Prostate gland (tissue), 2 donors: ENCODE measurements around the gene VRK3.

ENCODE experiments used
- CTCF ChIP-seq, 4 experiments: fragments of 200-600 bp in 2 of 4; fragments of 450-650 bp in 2 of 4; sonication (generic) in 2 of 4; IDR thresholded peaks; 1 replicate in 3 of 4; 2 replicates in 1 of 4; pipeline ENCODE4 v1.5.1; 2016 to 2019; ENCODE audit warnings: antibody characterized with exemption in 4 of 4, mild to moderate bottlenecking in 2 of 4, moderate library complexity in 2 of 4
- POLR2A ChIP-seq: fragments of 450-650 bp; IDR thresholded peaks from one replicate; pipeline ENCODE4 v1.6.1; 2016; ENCODE audit warnings: antibody characterized with exemption, mild to moderate bottlenecking

GRCh38 chr19:50003810-50004419, 21.3 kb downstream of the VRK3 start:
- TF ChIP-seq POLR2A, result no peak
- TF ChIP-seq CTCF (IDR thresholded peaks at IDR 0.05), result no peak
